CD4-positive, alpha-beta T cell treated with Interferon gamma for 1 hour (primary cell): ENCODE results near the gene ADIRF.
"Not testable (repeated sequence)": the region's sequence is repeated elsewhere in the genome, so short reads cannot be mapped to it uniquely, and the experiment has no call there.

ENCODE experiments used
- DNase-seq: peaks from one replicate; pipeline ENCODE4 v3.0.0-alpha.2; 2020

The ADIRF gene

DNA sequence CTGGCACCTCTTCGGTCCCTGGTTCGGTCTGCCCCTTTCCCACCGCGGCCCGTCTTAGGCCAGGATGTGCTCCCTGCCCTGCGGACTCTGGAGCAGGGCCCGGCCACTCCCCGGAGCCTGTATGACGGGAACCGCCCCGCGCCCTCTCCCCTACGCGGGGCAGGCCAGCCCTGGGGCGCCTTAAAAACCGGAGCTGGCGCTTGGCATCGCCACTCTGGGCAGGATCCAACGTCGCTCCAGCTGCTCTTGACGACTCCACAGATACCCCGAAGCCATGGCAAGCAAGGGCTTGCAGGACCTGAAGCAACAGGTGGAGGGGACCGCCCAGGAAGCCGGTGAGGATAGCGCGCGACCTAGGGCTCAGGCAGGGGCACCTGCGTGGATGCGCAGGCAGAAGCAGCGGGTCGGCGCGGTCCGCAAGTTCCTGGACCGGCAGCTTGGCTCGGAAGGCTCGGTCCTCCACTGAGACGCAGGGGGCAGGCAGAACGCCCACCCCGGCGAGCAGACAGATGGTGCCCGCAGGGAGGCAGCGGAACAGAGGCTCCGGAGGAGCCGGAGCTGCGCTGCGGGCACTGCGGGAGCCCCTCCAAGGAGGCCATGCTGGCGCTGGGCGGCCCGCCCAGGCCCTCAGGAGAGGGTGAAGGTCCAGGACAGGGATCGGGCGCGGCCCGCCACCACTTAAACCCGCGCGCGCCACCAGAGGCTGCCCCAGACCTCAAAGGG is at the start of gene ADIRF:
TSS of gene ADIRF (plus strand) at position 212 of the 723 bp plus-strand sequence. CDS start at position 275, 63 bp downstream.
- DNase-seq: no peak

DNA sequence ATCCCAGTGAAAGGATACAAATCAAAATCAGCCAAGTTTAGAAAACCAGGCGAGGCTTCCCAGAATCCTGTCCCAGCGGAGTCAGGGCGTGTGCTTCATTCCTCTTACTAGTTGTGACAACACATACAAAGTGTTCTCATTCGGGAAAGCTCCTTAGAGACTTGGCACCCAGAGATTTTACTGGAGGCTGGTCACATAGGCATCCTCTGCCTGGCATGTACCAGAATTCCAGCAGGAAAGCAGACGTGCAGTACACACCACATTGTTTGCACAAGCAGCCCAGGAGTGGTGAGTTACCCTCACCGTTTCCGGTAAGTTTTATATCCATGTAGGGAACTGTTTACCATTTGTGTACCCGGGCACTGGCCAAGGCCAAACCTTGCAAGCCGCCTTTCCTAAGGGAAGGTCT is 45.7 kb upstream of the ADIRF start:
- no peak for DNase-seq

DNA sequence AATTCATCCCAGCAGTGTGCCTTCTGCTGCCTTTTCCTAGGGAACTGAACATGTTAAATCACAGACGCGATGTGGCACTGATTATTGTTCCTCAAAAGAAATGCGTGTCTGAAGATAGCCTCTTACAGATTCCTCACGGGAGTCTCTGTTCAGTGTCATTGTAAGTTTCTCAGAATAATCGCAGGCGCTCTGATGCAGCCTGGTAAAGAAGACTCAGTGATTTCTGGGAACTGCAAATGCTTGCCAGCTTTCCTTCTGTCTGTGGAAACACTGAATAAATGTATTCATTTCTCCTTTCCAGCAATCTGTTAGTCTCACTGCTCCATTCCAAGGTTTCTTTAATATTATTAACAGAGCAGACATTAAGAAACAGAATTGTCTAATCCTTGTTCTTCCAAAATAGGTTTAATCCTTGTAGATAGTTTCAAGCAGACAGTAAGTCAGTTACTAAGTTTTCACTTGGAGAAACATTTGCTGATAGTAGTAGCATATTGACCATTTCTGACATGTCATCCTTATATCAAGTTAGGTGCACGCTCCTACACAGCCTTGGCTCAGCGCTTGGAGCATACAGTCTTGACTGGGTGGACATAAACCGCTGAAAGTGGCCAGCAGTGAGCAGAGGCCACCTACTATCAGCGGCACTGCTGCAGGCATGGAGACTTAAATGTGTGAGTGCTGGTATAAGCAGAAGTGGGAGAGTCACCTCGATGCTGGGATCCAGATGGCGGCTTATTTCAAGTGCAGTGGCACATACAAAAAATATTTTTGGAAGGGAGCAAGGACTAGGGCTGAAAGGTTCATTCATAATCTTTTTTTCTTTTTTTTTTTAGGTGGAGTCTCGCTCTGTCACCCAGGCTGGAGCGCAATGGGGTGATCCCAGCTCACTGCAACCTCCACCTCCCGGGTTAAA is 38.6 kb upstream of the ADIRF start:
- DNase-seq: no peak

DNA sequence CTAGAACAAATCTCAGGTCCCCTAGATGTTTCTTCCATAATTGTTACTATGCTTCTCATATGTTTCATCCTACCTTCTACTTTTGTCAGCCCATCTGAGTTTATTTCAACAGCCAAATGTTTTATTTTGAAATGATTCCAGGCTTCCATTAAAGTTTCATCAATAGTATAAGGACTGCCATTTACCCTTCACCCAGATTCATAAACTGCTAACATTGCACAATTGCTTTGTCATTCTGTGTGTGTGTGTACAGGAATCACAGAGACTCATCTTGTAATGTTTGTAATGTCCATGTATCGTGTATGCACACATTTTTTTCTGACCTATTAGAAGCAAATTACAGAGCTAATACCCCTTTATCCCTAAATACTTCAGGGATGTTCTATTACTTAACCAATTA is 36.4 kb upstream of the ADIRF start:
- no peak for DNase-seq

DNA sequence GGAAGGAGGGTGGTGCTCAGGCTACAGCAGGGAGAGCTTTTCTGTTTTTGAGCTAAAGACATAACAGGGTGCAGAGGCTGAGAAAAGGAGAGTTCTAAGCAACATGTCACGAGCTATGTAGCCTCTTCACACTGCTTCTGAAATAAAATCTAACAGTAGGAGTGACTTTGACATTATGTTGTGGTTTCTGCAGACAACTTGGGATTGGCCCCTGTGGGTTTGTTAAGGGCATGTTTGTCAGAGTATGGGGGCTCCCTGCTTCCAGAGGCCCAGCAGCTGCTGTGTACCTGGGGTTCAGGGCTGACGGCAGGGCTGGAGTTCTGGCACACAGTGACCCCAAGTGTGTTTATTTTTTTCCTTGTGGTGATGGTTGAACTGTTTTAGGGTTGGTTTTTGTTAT is 35.6 kb upstream of the ADIRF start:
- DNase-seq: no peak

- not testable (repeated sequence) for DNase-seq
Measured at GRCh38 chr10:86934162-86934711, 34.0 kb upstream of the ADIRF start.

- DNase-seq: no peak
Measured at GRCh38 chr10:86936661-86937501, 31.4 kb upstream of the ADIRF start.

GRCh38 chr10:86937502-86938154 is 30.7 kb upstream of the ADIRF start:
- DNase-seq: no peak

DNA sequence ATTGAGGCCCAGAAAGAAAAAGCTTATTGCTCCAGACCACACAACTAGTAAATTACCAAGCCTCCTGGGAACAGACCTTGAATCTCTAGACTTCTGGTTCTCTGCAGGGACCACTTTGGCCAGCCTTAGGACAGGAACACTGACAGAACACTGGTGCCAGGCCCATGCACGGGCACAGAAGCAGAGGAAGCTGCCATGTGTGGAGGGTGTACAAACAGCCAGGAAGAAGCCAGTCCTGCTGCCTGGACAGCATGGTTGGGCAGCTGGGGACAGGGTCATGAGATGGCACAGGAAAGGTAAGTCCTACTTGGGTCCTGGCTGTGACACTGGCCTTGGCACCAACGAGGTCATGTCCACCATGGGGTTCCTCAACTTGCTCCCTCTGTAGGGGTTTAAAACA is 30.0 kb upstream of the ADIRF start:
- DNase-seq: no peak

GRCh38 chr10:86940076-86940475 is 28.2 kb upstream of the ADIRF start:
- DNase-seq: not testable (repeated sequence)

- no peak for DNase-seq
Measured at GRCh38 chr10:86940677-86941076, 27.6 kb upstream of the ADIRF start.

- no peak for DNase-seq
Measured at GRCh38 chr10:86941426-86941825, 26.9 kb upstream of the ADIRF start.

DNA sequence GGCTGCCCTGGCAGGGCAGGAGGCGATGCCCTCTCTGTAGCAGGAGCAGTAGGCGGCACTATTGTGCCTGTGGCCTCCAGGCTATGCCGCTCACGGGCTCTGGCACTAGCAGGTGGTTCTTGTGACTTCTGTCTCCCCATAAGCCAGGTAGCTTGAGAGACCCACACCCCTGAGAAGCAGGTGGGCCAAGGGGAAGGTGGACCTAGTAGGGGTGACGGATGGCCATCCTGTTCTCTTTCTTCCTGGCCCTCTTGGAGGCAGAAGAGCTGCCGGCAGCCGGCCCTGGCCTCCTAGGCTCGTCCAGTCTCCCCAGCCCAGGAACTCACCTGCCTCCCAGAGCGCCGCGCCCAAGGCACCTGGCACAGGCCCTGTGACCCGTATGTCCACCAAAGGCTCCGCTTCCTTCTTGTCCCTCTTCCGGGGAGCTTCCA is 26.3 kb upstream of the ADIRF start:
- no peak for DNase-seq

- no peak for DNase-seq
Measured at GRCh38 chr10:86942441-86943315, 25.6 kb upstream of the ADIRF start.

DNA sequence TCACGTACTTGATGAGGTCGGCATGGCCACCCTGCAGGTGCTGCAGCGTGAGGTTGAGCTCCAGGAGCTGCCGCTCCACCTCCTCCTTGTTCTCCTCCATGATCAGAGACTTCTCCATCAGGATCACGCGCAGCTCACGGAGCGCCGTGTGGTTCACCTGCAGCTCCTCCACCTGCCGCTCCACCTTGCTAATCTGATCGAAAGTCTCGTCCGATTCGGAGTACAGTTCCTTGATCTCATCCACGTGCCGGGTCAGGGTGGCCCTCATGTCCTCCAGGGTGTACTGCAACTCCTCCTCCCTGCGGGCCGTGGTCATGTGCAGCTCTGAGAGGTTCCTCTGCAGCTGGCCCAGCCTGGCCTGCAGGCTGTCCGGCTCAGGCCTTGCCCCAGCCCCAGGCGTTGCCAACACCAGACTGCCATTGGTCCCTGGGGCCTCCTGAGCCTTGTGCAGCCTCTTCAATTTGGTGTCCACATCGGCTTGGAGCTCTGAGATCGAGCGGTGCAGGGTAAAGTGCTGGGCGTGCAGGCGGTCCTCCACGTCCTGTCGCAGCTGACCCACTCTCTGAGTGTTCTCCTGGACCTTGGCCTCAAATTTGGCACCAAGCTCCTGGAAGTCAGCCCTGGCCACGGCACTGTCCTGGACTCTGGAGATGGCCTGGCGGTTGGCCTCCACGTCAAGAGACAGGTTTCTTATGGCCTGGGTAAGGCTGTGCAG is 24.8 kb upstream of the ADIRF start:
- DNase-seq: no peak

DNA sequence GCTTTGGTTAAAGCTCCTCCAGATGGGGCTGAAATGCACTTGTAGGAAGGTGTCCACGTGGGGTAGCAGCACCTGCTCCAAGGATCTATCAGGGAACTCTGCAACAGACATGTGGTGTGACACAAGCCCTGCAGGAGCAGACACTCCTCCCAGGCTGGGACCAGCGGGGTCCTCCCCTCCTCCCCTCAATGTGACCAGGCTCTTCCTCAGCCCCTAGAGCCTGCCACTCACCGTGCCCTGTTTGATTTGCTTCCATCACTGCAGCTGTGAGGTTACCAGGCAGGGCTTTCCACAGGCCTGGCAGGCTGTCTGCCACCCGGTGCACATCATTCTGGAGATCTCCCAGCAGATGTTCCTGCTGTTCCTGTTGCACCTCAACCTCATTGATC is 24.3 kb upstream of the ADIRF start:
- no peak for DNase-seq

GRCh38 chr10:86944471-86944870 is 23.8 kb upstream of the ADIRF start:
- no peak for DNase-seq

DNA sequence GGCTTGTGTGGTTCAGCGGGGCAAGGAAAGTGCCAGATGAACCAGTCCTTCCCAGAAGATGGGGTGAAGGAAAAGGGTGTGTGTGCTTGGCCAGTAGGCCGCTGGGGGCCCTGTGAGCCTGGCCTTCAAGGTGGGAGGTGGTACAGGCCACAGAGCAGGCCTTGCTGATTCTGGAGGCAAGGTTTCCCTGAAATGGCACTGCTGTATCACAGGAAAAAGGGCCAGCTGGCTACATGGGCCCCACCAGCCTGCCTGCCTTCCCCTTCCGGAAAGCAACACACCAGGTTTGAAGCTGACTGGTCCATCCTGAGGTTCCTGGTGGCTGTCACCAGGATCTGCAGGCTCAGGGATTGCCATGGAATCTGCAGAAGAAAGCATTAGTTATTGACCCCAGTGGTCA is 23.4 kb upstream of the ADIRF start:
- no peak for DNase-seq

GRCh38 chr10:86945361-86946212 is 22.7 kb upstream of the ADIRF start:
- no peak for DNase-seq
